ENCODE data around the gene SNU13.

GRCh38 chr22:41690476-41690875, 1.8 kb upstream of the SNU13 start:
- TF ChIP-seq CTCF (IDR thresholded peaks at IDR 0.05): no peak
- no peak for TF ChIP-seq POLR2AphosphoS5 (IDR thresholded peaks at IDR 0.05)
- TF ChIP-seq POLR2A (IDR thresholded peaks at IDR 0.05): no peak
